Prostate gland (tissue), 2 donors: ENCODE results near the gene IL13.

ENCODE experiments used
- POLR2A ChIP-seq: fragments of 450-650 bp; IDR thresholded peaks from one replicate; pipeline ENCODE4 v1.6.1; 2016; ENCODE audit warnings: antibody characterized with exemption, mild to moderate bottlenecking
- TF ChIP-seq, protein P1 (sequence below), 4 experiments: fragments of 200-600 bp in 2 of 4; fragments of 450-650 bp in 2 of 4; sonication (generic) in 2 of 4; IDR thresholded peaks; 1 replicate in 3 of 4; 2 replicates in 1 of 4; pipeline ENCODE4 v1.5.1; 2016 to 2019; ENCODE audit warnings: antibody characterized with exemption in 4 of 4, mild to moderate bottlenecking in 2 of 4, moderate library complexity in 2 of 4

DNA sequence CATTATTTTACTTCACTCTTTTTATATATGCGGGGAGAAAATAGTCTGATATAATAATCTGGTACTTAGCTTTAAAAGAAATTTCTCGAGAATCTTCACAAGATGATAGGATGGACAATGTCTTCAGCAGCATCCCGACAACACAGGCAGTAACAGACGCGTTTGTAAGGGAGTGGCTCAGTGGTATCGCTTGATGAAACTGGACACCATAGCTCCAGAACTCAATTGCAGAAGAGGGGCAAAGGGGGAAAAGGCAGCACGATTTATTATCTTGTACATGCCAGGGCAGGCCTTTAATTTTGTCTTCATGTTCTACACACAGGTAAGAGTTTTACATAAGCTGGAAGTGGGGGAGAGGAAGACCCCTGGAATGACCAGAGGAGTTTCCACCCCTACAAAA is 31.5 kb downstream of the IL13 start:
- no peak for TF ChIP-seq POLR2A
- TF ChIP-seq, protein P1, sequence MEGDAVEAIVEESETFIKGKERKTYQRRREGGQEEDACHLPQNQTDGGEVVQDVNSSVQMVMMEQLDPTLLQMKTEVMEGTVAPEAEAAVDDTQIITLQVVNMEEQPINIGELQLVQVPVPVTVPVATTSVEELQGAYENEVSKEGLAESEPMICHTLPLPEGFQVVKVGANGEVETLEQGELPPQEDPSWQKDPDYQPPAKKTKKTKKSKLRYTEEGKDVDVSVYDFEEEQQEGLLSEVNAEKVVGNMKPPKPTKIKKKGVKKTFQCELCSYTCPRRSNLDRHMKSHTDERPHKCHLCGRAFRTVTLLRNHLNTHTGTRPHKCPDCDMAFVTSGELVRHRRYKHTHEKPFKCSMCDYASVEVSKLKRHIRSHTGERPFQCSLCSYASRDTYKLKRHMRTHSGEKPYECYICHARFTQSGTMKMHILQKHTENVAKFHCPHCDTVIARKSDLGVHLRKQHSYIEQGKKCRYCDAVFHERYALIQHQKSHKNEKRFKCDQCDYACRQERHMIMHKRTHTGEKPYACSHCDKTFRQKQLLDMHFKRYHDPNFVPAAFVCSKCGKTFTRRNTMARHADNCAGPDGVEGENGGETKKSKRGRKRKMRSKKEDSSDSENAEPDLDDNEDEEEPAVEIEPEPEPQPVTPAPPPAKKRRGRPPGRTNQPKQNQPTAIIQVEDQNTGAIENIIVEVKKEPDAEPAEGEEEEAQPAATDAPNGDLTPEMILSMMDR (IDR thresholded peaks at IDR 0.05), result no peak
